VCaP (cell line): ENCODE data around the gene CACNA1D.

Experiments used
- H3K27ac ChIP-seq: fragments of 450-650 bp; 2 replicates; pipeline ENCODE4 v1.5.1; 2017
- CTCF ChIP-seq: fragments of 450-650 bp; conservative IDR thresholded peaks from 2 replicates; pipeline ENCODE4 v1.5.1; 2017; ENCODE audit warnings: mild to moderate bottlenecking, moderate library complexity

CACNA1D gene

GRCh38 chr3:53496984-53497383 lies 2.6 kb downstream of the CACNA1D start:
- TF ChIP-seq CTCF, result no peak
- H3K27ac ChIP-seq, result no peak overlapping the region

GRCh38 chr3:53498806-53499641 lies 4.6 kb downstream of the CACNA1D start:
- TF ChIP-seq CTCF, result peak; percentile 46
- 0 out of 2 replicates have a peak overlapping the region, but pooled peaks have one; percentile 3 for H3K27ac ChIP-seq

DNA sequence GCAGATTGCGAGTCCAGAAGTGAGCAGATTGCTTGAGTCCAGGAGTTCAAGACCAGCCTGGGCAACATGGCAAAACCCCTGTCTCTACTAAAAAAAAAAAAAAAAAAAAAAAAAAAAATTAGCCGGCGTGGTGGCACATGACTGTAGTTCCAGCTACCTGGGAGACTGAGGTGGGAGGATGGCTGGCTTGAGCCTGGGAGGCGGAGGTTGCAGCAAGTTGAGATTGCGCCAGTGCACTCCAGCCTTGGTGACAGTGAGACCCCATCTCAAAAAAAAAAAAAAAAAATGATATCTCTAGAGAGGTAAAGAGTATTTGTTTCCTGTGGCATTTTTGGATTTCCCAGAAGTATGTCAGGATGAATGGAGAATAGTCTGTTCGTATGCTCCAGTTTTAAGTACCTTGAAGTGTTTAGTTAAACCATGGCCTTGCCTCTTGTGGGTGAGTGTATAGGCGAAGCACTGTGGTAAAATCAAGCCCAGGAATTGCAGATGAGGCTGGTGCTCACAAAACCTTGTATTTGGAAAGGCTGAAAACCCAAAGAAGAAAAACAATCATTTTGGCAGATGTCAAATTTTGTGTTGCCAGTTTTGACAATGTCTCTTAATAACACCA lies 5.9 kb downstream of the CACNA1D start:
- no peak for TF ChIP-seq CTCF
- no peak overlapping the region for H3K27ac ChIP-seq

DNA sequence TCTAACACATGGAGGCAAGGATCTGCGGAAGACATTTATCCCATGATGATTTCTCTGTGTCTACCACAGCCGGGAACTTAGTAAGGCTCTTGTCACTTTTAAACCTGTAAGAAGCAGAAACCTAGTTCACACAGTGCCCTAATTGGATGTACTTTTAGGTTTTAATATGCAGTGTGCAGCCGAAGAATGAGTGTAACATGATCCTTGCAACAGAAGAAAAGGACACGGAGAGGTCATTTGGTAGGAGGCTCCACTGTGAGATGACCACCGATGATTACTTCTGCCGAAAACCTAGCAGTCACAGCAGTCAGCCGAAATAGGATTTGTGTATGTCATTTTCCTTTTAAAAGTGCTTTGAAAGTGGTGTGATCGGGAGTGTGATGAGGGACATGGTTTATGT lies 6.8 kb downstream of the CACNA1D start:
- no peak overlapping the region for H3K27ac ChIP-seq
- no peak for TF ChIP-seq CTCF

DNA sequence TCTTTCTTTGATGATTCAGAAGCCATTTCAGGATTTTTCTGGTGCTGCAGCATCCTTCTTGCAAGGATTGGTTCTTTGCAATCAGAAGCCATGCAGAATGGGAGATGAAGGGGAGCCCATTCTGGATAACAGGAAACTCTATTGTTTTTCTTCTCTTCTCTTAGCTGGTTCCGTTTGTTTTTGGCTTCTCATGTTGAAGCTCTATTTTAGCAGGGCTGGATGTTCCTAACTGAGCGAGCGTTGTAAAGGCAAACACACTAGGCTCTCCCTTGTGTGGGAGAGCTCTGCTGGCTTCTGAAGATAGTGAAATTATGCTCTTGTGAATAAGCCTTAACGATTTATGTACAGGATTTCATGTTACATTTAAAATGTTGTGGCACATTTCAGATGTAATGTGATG lies 8.3 kb downstream of the CACNA1D start:
- H3K27ac ChIP-seq, result no peak overlapping the region
- TF ChIP-seq CTCF, result no peak

GRCh38 chr3:53503195-53503594 lies 8.8 kb downstream of the CACNA1D start:
- H3K27ac ChIP-seq, result no peak overlapping the region
- TF ChIP-seq CTCF, result no peak

- H3K27ac ChIP-seq, result peak overlapping the region; percentile 66
These were observed 11.8 kb downstream of the CACNA1D start for GRCh38 chr3:53506110-53506762.

More at GRCh38 chr3:53506110-53506762, 11.8 kb downstream of the CACNA1D start:
- no peak for TF ChIP-seq CTCF
